GM12878 (cell line): ENCODE data around the gene KAZN. TPM values are rescaled to one million over a fixed set of nuclear protein-coding genes. Genes with fewer than 3 reads are reported as not detected.

Experiments used
- ATAC-seq: fragments of 200-7000 bp; cut with Tn5 transposase; 3 replicates; pipeline ENCODE4 v1.9.1; 2020; ENCODE audit warnings: mild to moderate bottlenecking, moderate library complexity
- BruUV-seq: library from RNA; stranded (reverse); fragments of 400-500 nt; replicated peaks from 2 replicates; lab custom pipeline; 2021; lab: Mats Ljungman, UMichigan
- CTCF ChIA-PET: fragments of 300-600 bp; sonication (Branson Sonifier 250); formaldehyde crosslinking; extraction: SDS; loops from one replicate; lab custom pipeline; 2021; ENCODE audit warnings: inconsistent platforms; lab: Yijun Ruan, JAX
- POLR2A ChIA-PET: fragments of 350-600 bp; formaldehyde crosslinking; extraction: SDS; loops from one replicate; lab custom pipeline; 2021; ENCODE audit warnings: inconsistent platforms; lab: Charles Lee
- RAD21 ChIA-PET: fragments of 300-600 bp; sonication (Branson Sonifier 250); formaldehyde crosslinking; loops from one replicate; lab custom pipeline; 2023; ENCODE audit warnings: antibody characterized with exemption; ENCODE audit not compliant: unreplicated experiment; lab: Charles Lee
- SMC1A ChIA-PET: fragments of 300-600 bp; sonication (Branson Sonifier 250); formaldehyde crosslinking; loops from one replicate; lab custom pipeline; 2023; ENCODE audit not compliant: unreplicated experiment, uncharacterized antibody; lab: Charles Lee
- DNase-seq: peaks from one replicate; pipeline ENCODE4 v3.0.0-alpha.2; 2011; ENCODE audit warnings: low read depth, low spot score
- FAIRE-seq: peaks from 3 replicates; lab custom pipeline; 2011; peaks lifted over from hg19 to GRCh38; lab: Jason Lieb, UNC
- H2AFZ ChIP-seq: 2 replicates; pipeline ENCODE4 v1.6.0; 2011; ENCODE audit warnings: low read depth, low read length, control low read depth; ENCODE audit not compliant: control insufficient read depth
- H3K27ac ChIP-seq: 2 replicates; pipeline ENCODE4 v1.5.1; 2011; ENCODE audit warnings: control low read depth; ENCODE audit not compliant: control insufficient read depth, insufficient read depth
- H3K27me3 ChIP-seq, 2 experiments: replicated peaks in 1 of 2; 2 replicates each; pipeline versions ENCODE4 v1.6.0 to v1.6.1; 2011; ENCODE audit warnings: low read length in 1 of 2; ENCODE audit not compliant: control insufficient read depth in 2 of 2, insufficient read depth in 2 of 2
- H3K36me3 ChIP-seq, 2 experiments: 2 replicates each; pipeline ENCODE4 v1.5.1; 2011; ENCODE audit warnings: low read length in 1 of 2; ENCODE audit not compliant: control insufficient read depth in 2 of 2, insufficient read depth in 2 of 2
- H3K4me1 ChIP-seq: 2 replicates; pipeline ENCODE4 v1.6.1; 2011; ENCODE audit warnings: mild to moderate bottlenecking, low read length, moderate library complexity, mixed read lengths; ENCODE audit not compliant: control insufficient read depth, insufficient read depth
- H3K4me2 ChIP-seq: 2 replicates; pipeline ENCODE4 v1.6.0; 2011; ENCODE audit warnings: control low read depth; ENCODE audit not compliant: control insufficient read depth, insufficient read depth
- H3K4me3 ChIP-seq: fragments of 200-600 bp; sonication (generic); 2 replicates; pipeline ENCODE4 v1.5.1; 2016
- H3K79me2 ChIP-seq: 2 replicates; pipeline ENCODE4 v1.6.0; 2011; ENCODE audit warnings: low read length; ENCODE audit not compliant: control insufficient read depth, insufficient read depth
- H3K9ac ChIP-seq: 2 replicates; pipeline ENCODE4 v1.8.0; 2011; ENCODE audit warnings: low read length, control low read depth, mixed read lengths; ENCODE audit not compliant: control insufficient read depth, insufficient read depth
- H3K9me3 ChIP-seq: replicated peaks from 3 replicates; pipeline ENCODE4 v1.5.1; 2011; ENCODE audit warnings: mild to moderate bottlenecking, low read length; ENCODE audit not compliant: control insufficient read depth, insufficient read depth
- H4K20me1 ChIP-seq: 2 replicates; pipeline ENCODE4 v1.6.0; 2011; ENCODE audit not compliant: control insufficient read depth, insufficient read depth
- ASH2L ChIP-seq: fragments of 300-600, 200-600 bp; sonication (generic); IDR thresholded peaks from 2 replicates; pipeline ENCODE4 v1.6.1; 2017; ENCODE audit warnings: low read depth, mild to moderate bottlenecking, borderline replicate concordance
- BHLHE40 ChIP-seq, 2 experiments: fragments of 450-650 bp in 1 of 2; IDR thresholded peaks; 2 replicates each; pipeline ENCODE4 v1.6.1; 2011 to 2017; ENCODE audit warnings: low read depth in 2 of 2, borderline replicate concordance in 1 of 2, improper control_type of control experiment in 1 of 2, low read length in 1 of 2, mild to moderate bottlenecking in 1 of 2
- CHD2 ChIP-seq: IDR thresholded peaks from 2 replicates; pipeline ENCODE4 v1.6.1; 2011; ENCODE audit warnings: low read depth, low read length, improper control_type of control experiment, borderline replicate concordance
- HCFC1 ChIP-seq: fragments of 150-350 bp; IDR thresholded peaks from 2 replicates; pipeline ENCODE4 v1.6.1; 2014; ENCODE audit warnings: low read length
- IKZF2 ChIP-seq, 2 experiments: fragments of 450-650 bp; IDR thresholded peaks; 2 replicates each; pipeline ENCODE4 v1.6.1; 2017; ENCODE audit warnings: mild to moderate bottlenecking in 2 of 2, moderate library complexity in 2 of 2
- IRF3 ChIP-seq: fragments of 450-650 bp; IDR thresholded peaks from 2 replicates; pipeline ENCODE4 v1.6.1; 2014; ENCODE audit warnings: mild to moderate bottlenecking
- JUNB ChIP-seq: IDR thresholded peaks from 2 replicates; pipeline ENCODE4 v1.6.1; 2016; ENCODE audit warnings: antibody characterized with exemption, mild to moderate bottlenecking
- KDM1A ChIP-seq: fragments of 200-600 bp; sonication (generic); IDR thresholded peaks from 2 replicates; pipeline ENCODE4 v1.6.1; 2016; ENCODE audit warnings: borderline replicate concordance
- MYB ChIP-seq: fragments of 150-350 bp; IDR thresholded peaks from 2 replicates; pipeline ENCODE4 v1.6.1; 2014; ENCODE audit warnings: mild to moderate bottlenecking, low read depth, low read length, borderline replicate concordance
- SMAD1 ChIP-seq: fragments of 450-650 bp; IDR thresholded peaks from 2 replicates; pipeline ENCODE4 v1.6.1; 2018; ENCODE audit warnings: mild to moderate bottlenecking, low read depth; ENCODE audit not compliant: partially characterized antibody
- SPI1 ChIP-seq: IDR thresholded peaks from 2 replicates; pipeline ENCODE4 v1.6.1; 2011; ENCODE audit warnings: low read depth, mild to moderate bottlenecking, low read length, moderate library complexity, borderline replicate concordance; ENCODE audit not compliant: insufficient read depth
- SRF ChIP-seq, 2 experiments: IDR thresholded peaks; 2 replicates each; pipeline ENCODE4 v1.6.1; 2011; ENCODE audit warnings: low read depth in 2 of 2, low read length in 2 of 2, mild to moderate bottlenecking in 1 of 2, moderate library complexity in 1 of 2
- TAF1 ChIP-seq: IDR thresholded peaks from 2 replicates; pipeline ENCODE4 v1.6.1; 2011; ENCODE audit warnings: mild to moderate bottlenecking, low read depth, low read length, borderline replicate concordance
- USF2 ChIP-seq: IDR thresholded peaks from 2 replicates; pipeline ENCODE4 v1.6.1; 2011; ENCODE audit warnings: low read depth, low read length, improper control_type of control experiment, borderline replicate concordance
- ZNF687 ChIP-seq: fragments of 450-650 bp; IDR thresholded peaks from 2 replicates; pipeline ENCODE4 v1.6.1; 2017; ENCODE audit warnings: mild to moderate bottlenecking, moderate library complexity
- WGBS: methylation state at CpG from one replicate; pipeline ENCODE4 v1.1.6; 2016; ENCODE audit warnings: low lambda C conversion rate; ENCODE audit not compliant: insufficient replicate concordance, insufficient coverage; ENCODE audit errors: missing lambda C conversion rate; 5-methylcytosine and 5-hydroxymethylcytosine counted together
- in situ Hi-C: fragments of 300-500 bp; cut with MboI; formaldehyde crosslinking; loops from 9 replicates; pipeline ENCODE4 v1.14.3; 2018; ENCODE audit warnings: mixed read lengths
- intact Hi-C: fragments of 100-400 bp; cut with micrococcal nuclease; formaldehyde crosslinking; loops from one replicate; pipeline ENCODE4 v1.14.2; 2022; ENCODE audit not compliant: unreplicated experiment
- polyA plus RNA-seq, 11 experiments: library from polyadenylated mRNA; depleted of rRNA in 4 of 11; unstranded in 6 of 11; stranded (reverse) in 5 of 11; fragments of >200 nt; fragmentation: Nextera tagmentation in 4 of 11; fragmentation: Illumina TruSeq in 1 of 11; extraction: Ambion mirVana in 4 of 11; extraction: Trizol in 1 of 11; gene quantifications; 1 replicate in 1 of 11; 2 replicates in 10 of 11; pipeline versions ENCODE4 v1.2.1 to v1.2.3, GENCODE V29; 2011 to 2016; ENCODE audit warnings: inconsistent platforms in 2 of 11, missing spikeins in 2 of 11, low read depth in 1 of 11
- total RNA-seq, 4 experiments: library from RNA; depleted of rRNA in 3 of 4; stranded (reverse); fragments of >200 nt in 3 of 4; fragmentation: Illumina TruSeq in 1 of 4; extraction: Trizol in 1 of 4; gene quantifications; 2 replicates each; pipeline versions ENCODE4 v1.2.1 to v1.2.3, GENCODE V29; 2013 to 2021

KAZN gene
- total and polyA plus RNA-seq, 10 of the 15 experiments (the other 5 are each of a cell fraction or from before 2014, with no cell fraction given), result 0.72 to 4.0 (median 1.2) TPM

- no peak for TF ChIP-seq TAF1
- TF ChIP-seq SPI1, result no peak
These were observed 444.4 kb downstream of the KAZN start (continued) for GRCh38 chr1:15042866-15043265.

- Histone ChIP-seq H3K4me3 (no peak overlapping the region), H3K4me1 (no peaks in the 10 kb centered on the region), H3K79me2 (no peaks in the 10 kb centered on the region), H3K27ac (no peak overlapping the region), H3K9me3 (no peaks in the 10 kb centered on the region; the same call in 2 of the 3 replicates), H3K27me3 (no peaks in the 10 kb centered on the region), H3K36me3 (no peaks in the 10 kb centered on the region), H2AFZ (no peak overlapping the region), H4K20me1 (no peaks in the 10 kb centered on the region; the same call in 1 of the 2 replicates), H3K4me2 (no peak overlapping the region), H3K9ac (no peak overlapping the region)
- FAIRE-seq (no peak), ATAC-seq (no peak), DNase-seq (no peak)
- POLR2A ChIA-PET, result no interaction called here
- CTCF ChIA-PET, result no interaction called here
- RAD21 ChIA-PET, result interaction anchor here (0.7 kb wide), 1 partner anchor 160 kb away, joined by 3 read pairs; no protein-coding TSS in a partner anchor
- in situ Hi-C loops (no loop called here), intact Hi-C loops (loop anchor here (10.0 kb wide), 2 partner anchors 129 to 1079 kb away; no protein-coding TSS in a partner anchor)
- WGBS, result 55% methylated on average over 20 of the region's 20 CpGs
- no TSS peak for BruUV-seq
- SMC1A ChIA-PET, result no interaction called here
- TF ChIP-seq KDM1A (no peak), SRF (IDR thresholded peaks at IDR 0.05; ENCODE audit: low read depth in 2 of 2, low read length in 2 of 2) (no peak), BHLHE40 (IDR thresholded peaks at IDR 0.05; ENCODE audit: borderline replicate concordance in 1 of 2, low read depth in 2 of 2, low read length in 1 of 2) (no peak), IRF3 (no peak), ZNF687 (no peak), IKZF2 (IDR thresholded peaks at IDR 0.05) (no peak), ASH2L (no peak), JUNB (no peak), CHD2 (no peak), USF2 (no peak), MYB (no peak), HCFC1 (no peak), SMAD1 (no peak)
These were observed 445.4 kb downstream of the KAZN start for GRCh38 chr1:15043934-15044333.
